ENCODE measurements around the gene SPHK1. TPM values are rescaled to one million over a fixed set of nuclear protein-coding genes. Genes with fewer than 3 reads are reported as not detected.

The SPHK1 gene
- total and polyA plus RNA-seq, 8 donors, result 5.1 to 46.3 (median 10.2) TPM

DNA sequence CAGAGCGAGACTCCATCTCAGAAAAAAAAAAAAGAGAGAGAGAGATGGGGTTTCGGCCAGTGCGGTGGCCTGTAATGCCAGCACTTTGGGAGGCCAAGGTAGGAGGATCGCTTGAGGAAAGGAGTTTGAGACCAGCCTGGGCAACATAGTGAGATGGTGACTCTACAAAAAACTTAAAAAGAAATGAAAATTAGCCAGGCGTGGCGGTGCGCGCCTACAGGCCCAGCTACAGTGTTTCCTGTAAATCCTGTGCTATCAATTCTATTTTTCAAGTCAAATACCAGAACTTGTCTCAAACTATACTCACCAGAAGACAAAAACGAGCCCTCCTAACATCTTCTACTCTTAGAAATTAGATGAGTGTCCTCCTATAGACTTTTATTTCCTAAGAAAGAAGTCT is 49.3 kb downstream of the SPHK1 start:
- no peak for DNase-seq
- Histone ChIP-seq H3K9me3 (no peaks in the 10 kb centered on the region), H3K36me3 (no peaks in the 10 kb centered on the region), H3K27ac (no peak overlapping the region), H3K4me3 (no peak overlapping the region), H3K27me3 (no peaks in the 10 kb centered on the region), H3K4me1 (no peaks in the 10 kb centered on the region)
- FAIRE-seq, result no peak
- intact Hi-C loops (cut with DNase I), result no loop called here
- ATAC-seq, result no peak
- WGBS, 2 donors, result 95 to 97% methylated on average over 9 of the region's 9 CpGs
- TF ChIP-seq, protein P1, sequence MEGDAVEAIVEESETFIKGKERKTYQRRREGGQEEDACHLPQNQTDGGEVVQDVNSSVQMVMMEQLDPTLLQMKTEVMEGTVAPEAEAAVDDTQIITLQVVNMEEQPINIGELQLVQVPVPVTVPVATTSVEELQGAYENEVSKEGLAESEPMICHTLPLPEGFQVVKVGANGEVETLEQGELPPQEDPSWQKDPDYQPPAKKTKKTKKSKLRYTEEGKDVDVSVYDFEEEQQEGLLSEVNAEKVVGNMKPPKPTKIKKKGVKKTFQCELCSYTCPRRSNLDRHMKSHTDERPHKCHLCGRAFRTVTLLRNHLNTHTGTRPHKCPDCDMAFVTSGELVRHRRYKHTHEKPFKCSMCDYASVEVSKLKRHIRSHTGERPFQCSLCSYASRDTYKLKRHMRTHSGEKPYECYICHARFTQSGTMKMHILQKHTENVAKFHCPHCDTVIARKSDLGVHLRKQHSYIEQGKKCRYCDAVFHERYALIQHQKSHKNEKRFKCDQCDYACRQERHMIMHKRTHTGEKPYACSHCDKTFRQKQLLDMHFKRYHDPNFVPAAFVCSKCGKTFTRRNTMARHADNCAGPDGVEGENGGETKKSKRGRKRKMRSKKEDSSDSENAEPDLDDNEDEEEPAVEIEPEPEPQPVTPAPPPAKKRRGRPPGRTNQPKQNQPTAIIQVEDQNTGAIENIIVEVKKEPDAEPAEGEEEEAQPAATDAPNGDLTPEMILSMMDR (IDR thresholded peaks at IDR 0.05), result no peak

DNA sequence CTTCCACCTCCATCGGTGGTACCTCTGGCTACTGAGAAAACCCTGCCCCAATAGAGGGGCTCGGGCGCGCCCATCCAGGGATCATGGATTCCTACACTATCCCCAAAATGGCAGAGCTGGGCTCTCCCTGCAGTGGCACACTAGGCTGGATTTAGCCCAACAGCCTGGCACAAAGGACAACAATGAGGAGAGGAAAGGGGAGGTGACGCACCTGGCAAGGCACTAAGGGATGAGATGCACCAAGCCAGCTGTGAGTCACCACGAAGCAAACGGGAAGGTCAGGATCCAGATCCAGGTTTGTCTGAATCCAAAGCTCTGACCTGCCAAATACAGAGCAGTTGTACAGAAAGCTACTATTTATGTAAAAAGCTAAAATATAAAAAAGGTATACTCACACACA is 50.5 kb downstream of the SPHK1 start:
- intact Hi-C loops (cut with DNase I), result no loop called here
- TF ChIP-seq, protein P1 (IDR thresholded peaks at IDR 0.05), result no peak
- no peak overlapping the region for H3K27ac ChIP-seq
- no peaks in the 10 kb centered on the region for H3K4me1 ChIP-seq
- H3K27me3 ChIP-seq, result no peaks in the 10 kb centered on the region
- FAIRE-seq, result no peak
- H3K4me3 ChIP-seq, result no peak overlapping the region
- peak in 2 of 4 donors; percentile 30 to 31 for ATAC-seq
- H3K36me3 ChIP-seq, result no peaks in the 10 kb centered on the region
- no peak for DNase-seq
- no peaks in the 10 kb centered on the region for H3K9me3 ChIP-seq
- WGBS, 2 donors, result 81 to 82% methylated on average over 7 of the region's 7 CpGs

DNA sequence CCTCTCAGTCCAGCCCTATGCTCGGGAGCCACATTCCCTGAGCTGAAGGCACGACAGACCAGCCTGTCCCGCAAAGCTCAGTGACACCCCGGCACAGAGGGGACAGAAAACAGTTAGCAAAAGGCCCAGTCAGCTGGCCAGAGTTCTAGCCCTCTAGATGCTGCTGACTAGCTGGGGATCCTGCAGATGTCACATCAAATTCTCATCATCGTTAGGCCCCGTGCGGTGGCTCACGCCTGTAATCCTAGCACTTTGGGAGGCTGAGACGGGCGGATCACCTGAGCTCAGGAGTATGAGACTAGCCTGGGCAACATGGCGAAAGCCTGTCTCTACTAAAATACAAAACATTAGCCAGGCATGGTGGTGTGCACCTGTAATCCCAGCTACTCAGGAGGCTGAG is 51.3 kb downstream of the SPHK1 start:
- Histone ChIP-seq H3K27me3 (no peaks in the 10 kb centered on the region), H3K9me3 (no peaks in the 10 kb centered on the region), H3K36me3 (no peaks in the 10 kb centered on the region), H3K4me1 (no peaks in the 10 kb centered on the region), H3K27ac (no peak overlapping the region), H3K4me3 (no peak overlapping the region)
- no peak for FAIRE-seq
- intact Hi-C loops (cut with DNase I), result no loop called here
- no peak for DNase-seq
- TF ChIP-seq, protein P1 (IDR thresholded peaks at IDR 0.05), result no peak
- ATAC-seq, result no peak
- 95 to 96% methylated on average over 11 of the region's 11 CpGs for WGBS, 2 donors

Other genes starting within 250 kb of the SPHK1 start
- gene FOXJ1, start 243.4 kb upstream of the SPHK1 start, total RNA-seq, result 1 to 10 TPM in 1 of 6 donors, under 1 TPM in 5; 0.14 to 1.2 (median 0.36) TPM
- gene FOXJ1, start 243.4 kb upstream of the SPHK1 start, polyA plus RNA-seq, result 1 to 10 TPM; 2.4 to 5.7 TPM
- gene RNF157, start 144.1 kb upstream of the SPHK1 start, total RNA-seq, result 1 to 10 TPM in 5 of 6 donors, under 1 TPM in 1; 0.87 to 4.0 (median 2.8) TPM
- 1 to 10 TPM; 3.4 to 6.4 TPM for gene RNF157, start 144.1 kb upstream of the SPHK1 start, polyA plus RNA-seq
- gene UBALD2, start 119.3 kb upstream of the SPHK1 start, total RNA-seq, result 10 to 100 TPM; 17.8 to 34.6 (median 24.6) TPM
- gene UBALD2, start 119.3 kb upstream of the SPHK1 start, polyA plus RNA-seq, result 10 to 100 TPM; 21.8 to 30.0 TPM
- 1 to 10 TPM in 5 of 6 donors, under 1 TPM in 1; 0.81 to 2.6 (median 1.6) TPM for gene QRICH2, start 76.3 kb upstream of the SPHK1 start, total RNA-seq
- gene QRICH2, start 76.3 kb upstream of the SPHK1 start, polyA plus RNA-seq, result 1 to 10 TPM; 7.4 to 9.2 TPM
- 10 to 100 TPM; 18.5 to 39.7 (median 24.3) TPM for gene PRPSAP1, start 30.7 kb upstream of the SPHK1 start, total RNA-seq
- 10 to 100 TPM; 26.2 to 43.3 TPM for gene PRPSAP1, start 30.7 kb upstream of the SPHK1 start, polyA plus RNA-seq
- 10 to 100 TPM; 10.4 to 19.8 (median 14.3) TPM for gene UBE2O, start 68.5 kb downstream of the SPHK1 start, total RNA-seq
- gene UBE2O, start 68.5 kb downstream of the SPHK1 start, polyA plus RNA-seq, result 10 to 100 TPM; 16.3 to 17.3 TPM
- under 1 TPM in 1 of 6 donors, not detected in 5; 0.16 TPM for gene AANAT, start 83.0 kb downstream of the SPHK1 start, total RNA-seq
- under 1 TPM in 1 of 2 donors, not detected in 1; 0.23 TPM for gene AANAT, start 83.0 kb downstream of the SPHK1 start, polyA plus RNA-seq
- gene RHBDF2, start 116.8 kb downstream of the SPHK1 start, total RNA-seq, result 10 to 100 TPM; 19.0 to 50.1 (median 22.4) TPM
- 10 to 100 TPM; 18.0 to 41.8 TPM for gene RHBDF2, start 116.8 kb downstream of the SPHK1 start, polyA plus RNA-seq
- gene CYGB, start 153.1 kb downstream of the SPHK1 start, total RNA-seq, result 10 to 100 TPM in 1 of 6 donors, 1 to 10 TPM in 5; 2.6 to 15.7 (median 6.5) TPM
- gene CYGB, start 153.1 kb downstream of the SPHK1 start, polyA plus RNA-seq, result 10 to 100 TPM in 1 of 2 donors, 1 to 10 TPM in 1; 9.8 to 10.3 TPM
- 1 to 10 TPM in 2 of 6 donors, under 1 TPM in 4; 0.55 to 3.0 (median 0.84) TPM for gene PRCD, start 155.4 kb downstream of the SPHK1 start, total RNA-seq
- 1 to 10 TPM; 5.2 to 7.3 TPM for gene PRCD, start 155.4 kb downstream of the SPHK1 start, polyA plus RNA-seq
- gene ST6GALNAC2, start 201.3 kb downstream of the SPHK1 start, total RNA-seq, result 10 to 100 TPM in 1 of 6 donors, 1 to 10 TPM in 5; 5.0 to 11.4 (median 5.9) TPM
- 10 to 100 TPM in 1 of 2 donors, 1 to 10 TPM in 1; 8.1 to 15.0 TPM for gene ST6GALNAC2, start 201.3 kb downstream of the SPHK1 start, polyA plus RNA-seq